ENCODE data around the gene MPDZ.

MPDZ gene

DNA sequence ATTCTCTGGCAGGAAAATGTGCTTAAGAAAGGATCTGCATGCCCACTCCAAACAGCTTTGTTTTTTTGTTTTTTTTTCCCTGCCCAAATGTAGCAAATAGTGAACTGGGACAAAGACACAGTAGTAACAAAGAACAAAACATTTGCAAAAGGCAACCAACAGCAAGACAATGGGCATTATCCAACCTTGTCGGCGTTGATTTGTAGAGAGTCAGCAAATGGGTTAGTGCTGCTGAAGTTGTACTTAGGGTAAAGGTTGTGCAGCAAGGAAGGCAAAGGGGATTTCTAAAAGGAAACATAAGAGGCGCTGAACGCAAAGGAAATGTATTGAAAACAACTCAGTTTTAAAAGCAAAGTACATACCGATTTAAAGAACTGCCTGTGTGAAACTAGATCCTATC is 136.2 kb downstream of the MPDZ start:
- peak overlapping the region; percentile 4 for H3K27ac ChIP-seq (ENCODE audit: insufficient read depth, low read depth, low read length, poor library complexity, severe bottlenecking)
- H3K36me3 ChIP-seq (ENCODE audit: control insufficient read depth, insufficient read depth, low read length) = peaks cover 6% of the 10 kb centered on the region
- H3K4me3 ChIP-seq (ENCODE audit: insufficient read depth, low read depth, low read length) = no peak overlapping the region
- no peaks in the 10 kb centered on the region for H3K9me3 ChIP-seq (ENCODE audit: control insufficient read depth, low read length)
- 53 to 55% methylated on average over 5 of the region's 5 CpGs for WGBS, 2 experiments
- H3K27me3 ChIP-seq (ENCODE audit: control insufficient read depth, insufficient read depth, low read length, poor library complexity, severe bottlenecking) = no peaks in the 10 kb centered on the region
- peaks cover 20% of the 10 kb centered on the region for H3K4me1 ChIP-seq (ENCODE audit: control insufficient read depth, insufficient read depth, low read length)

DNA sequence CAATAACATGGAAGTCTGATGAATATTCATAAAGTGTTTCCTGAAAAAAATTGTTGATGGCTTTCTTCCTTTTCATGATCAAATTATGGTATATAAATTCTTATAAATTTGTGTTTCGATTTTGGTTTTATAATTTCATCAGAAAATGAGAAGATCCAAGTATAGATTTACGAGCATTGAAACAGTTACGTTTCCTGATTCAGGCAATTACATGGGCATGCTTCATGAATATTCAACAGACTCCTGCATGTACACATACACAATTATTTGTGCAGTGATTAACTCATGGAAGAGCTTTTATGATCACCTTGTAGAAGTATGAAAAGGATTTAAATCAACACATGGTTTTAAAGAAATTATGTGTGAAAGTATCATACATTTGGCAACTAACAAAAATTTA is 136.7 kb downstream of the MPDZ start:
- WGBS, 2 experiments = 87 to 93% methylated on average over 3 of the region's 3 CpGs

DNA sequence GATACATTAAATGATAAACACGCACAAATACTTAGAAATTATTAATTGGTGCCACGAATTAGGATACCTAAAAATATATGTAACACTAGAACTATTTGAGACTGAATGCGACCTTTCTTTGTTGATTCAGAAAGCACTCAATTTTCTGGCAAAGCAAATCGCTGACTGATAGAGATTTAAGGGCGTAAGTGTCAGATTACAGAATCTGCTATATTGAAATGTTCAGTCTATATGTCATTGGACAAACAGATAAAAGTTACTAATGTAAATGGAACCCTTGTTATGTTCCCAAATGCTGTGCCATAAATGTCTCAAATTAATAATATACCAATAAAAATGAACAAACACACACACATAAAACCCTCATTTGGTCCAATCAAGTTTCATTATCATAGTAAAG is 137.9 kb downstream of the MPDZ start:
- 88 to 96% methylated on average over 3 to 4 of the region's 5 CpGs for WGBS, 2 experiments
- Histone ChIP-seq H3K27me3 (ENCODE audit: control insufficient read depth, insufficient read depth, low read length, poor library complexity, severe bottlenecking) (no peaks in the 10 kb centered on the region), H3K36me3 (ENCODE audit: control insufficient read depth, insufficient read depth, low read length) (peaks cover 16% of the 10 kb centered on the region), H3K27ac (ENCODE audit: insufficient read depth, low read depth, low read length, poor library complexity, severe bottlenecking) (no peak overlapping the region), H3K4me3 (ENCODE audit: insufficient read depth, low read depth, low read length) (no peak overlapping the region), H3K4me1 (ENCODE audit: control insufficient read depth, insufficient read depth, low read length) (peaks cover 20% of the 10 kb centered on the region), H3K9me3 (ENCODE audit: control insufficient read depth, low read length) (no peaks in the 10 kb centered on the region)

More for the DNA sequence above, 136.7 kb downstream of the MPDZ start:
- Histone ChIP-seq H3K4me1 (ENCODE audit: control insufficient read depth, insufficient read depth, low read length) (peaks cover 20% of the 10 kb centered on the region), H3K9me3 (ENCODE audit: control insufficient read depth, low read length) (no peaks in the 10 kb centered on the region), H3K4me3 (ENCODE audit: insufficient read depth, low read depth, low read length) (no peak overlapping the region), H3K27me3 (ENCODE audit: control insufficient read depth, insufficient read depth, low read length, poor library complexity, severe bottlenecking) (no peaks in the 10 kb centered on the region), H3K36me3 (ENCODE audit: control insufficient read depth, insufficient read depth, low read length) (peaks cover 10% of the 10 kb centered on the region), H3K27ac (ENCODE audit: insufficient read depth, low read depth, low read length, poor library complexity, severe bottlenecking) (peak overlapping the region; percentile 4)

DNA sequence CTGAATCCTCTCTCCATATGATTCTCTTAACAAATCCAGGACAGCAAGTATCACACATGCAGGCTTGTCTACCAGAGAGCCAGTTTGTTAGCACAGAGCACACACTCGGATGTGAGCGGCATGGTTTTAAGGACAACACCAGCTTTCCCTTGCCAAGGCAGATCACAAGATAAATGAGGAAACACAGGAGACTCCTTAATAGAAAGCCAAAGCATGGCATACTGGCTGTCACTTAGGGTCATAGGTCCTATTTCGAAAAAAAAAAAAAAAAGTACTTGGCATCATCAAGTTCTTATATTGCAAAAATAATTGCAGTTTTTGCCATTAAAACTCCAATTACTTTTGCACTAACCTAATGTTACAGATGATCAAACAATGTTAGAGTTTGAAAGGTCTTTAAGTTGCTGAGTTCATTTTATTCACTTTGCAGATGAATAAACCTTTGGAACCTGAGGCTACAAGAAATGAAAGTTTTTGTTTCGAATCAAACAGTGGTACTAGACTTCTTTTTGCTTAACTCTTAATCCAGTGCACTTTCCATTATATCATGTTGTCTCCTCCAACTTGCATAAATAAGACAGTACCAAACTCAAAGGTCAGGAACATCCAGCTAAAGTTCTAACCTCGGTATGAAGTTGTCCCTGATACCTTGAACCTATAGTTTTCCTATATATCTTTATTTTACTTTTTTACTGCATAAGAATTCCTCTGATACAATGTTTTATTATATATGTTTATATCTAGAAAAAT is 138.5 kb downstream of the MPDZ start:
- Histone ChIP-seq H3K9me3 (ENCODE audit: control insufficient read depth, low read length) (no peaks in the 10 kb centered on the region), H3K4me1 (ENCODE audit: control insufficient read depth, insufficient read depth, low read length) (peaks cover 20% of the 10 kb centered on the region), H3K27me3 (ENCODE audit: control insufficient read depth, insufficient read depth, low read length, poor library complexity, severe bottlenecking) (no peaks in the 10 kb centered on the region), H3K27ac (ENCODE audit: insufficient read depth, low read depth, low read length, poor library complexity, severe bottlenecking) (no peak overlapping the region), H3K36me3 (ENCODE audit: control insufficient read depth, insufficient read depth, low read length) (peaks cover 16% of the 10 kb centered on the region), H3K4me3 (ENCODE audit: insufficient read depth, low read depth, low read length) (no peak overlapping the region)
- 91 to 94% methylated on average over 5 of the region's 5 CpGs for WGBS, 2 experiments

DNA sequence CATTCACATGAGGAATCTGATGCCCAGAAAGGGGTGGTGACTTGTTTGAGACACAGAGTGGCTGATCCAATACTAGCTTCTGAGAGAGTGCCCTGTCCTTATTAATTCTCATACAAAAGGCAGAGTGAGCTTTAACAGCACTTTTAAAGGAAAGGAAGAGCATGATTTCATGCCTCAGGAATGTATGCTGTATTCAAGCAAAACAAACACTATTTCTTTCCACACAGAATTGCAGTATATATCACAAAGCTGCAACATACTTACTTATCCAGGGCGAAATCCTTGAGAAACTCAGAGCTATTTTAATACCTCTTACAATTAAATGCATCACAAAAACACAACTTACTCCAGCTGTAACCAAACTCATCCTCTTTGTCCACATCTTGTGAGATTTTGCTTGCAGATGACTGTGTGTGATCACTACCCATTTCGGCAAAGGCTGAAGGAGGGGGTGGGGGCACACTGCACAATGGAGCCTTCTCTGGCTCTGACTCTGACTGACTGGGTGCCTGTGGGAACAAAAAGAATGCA is 139.8 kb downstream of the MPDZ start:
- Histone ChIP-seq H3K4me3 (ENCODE audit: insufficient read depth, low read depth, low read length) (no peak overlapping the region), H3K36me3 (ENCODE audit: control insufficient read depth, insufficient read depth, low read length) (peaks cover 23% of the 10 kb centered on the region), H3K4me1 (ENCODE audit: control insufficient read depth, insufficient read depth, low read length) (peaks cover 20% of the 10 kb centered on the region), H3K27me3 (ENCODE audit: control insufficient read depth, insufficient read depth, low read length, poor library complexity, severe bottlenecking) (no peaks in the 10 kb centered on the region), H3K27ac (ENCODE audit: insufficient read depth, low read depth, low read length, poor library complexity, severe bottlenecking) (peak overlapping the region; percentile 67), H3K9me3 (ENCODE audit: control insufficient read depth, low read length) (no peaks in the 10 kb centered on the region)
- WGBS, 2 experiments = 65 to 72% methylated on average over 2 of the region's 2 CpGs

DNA sequence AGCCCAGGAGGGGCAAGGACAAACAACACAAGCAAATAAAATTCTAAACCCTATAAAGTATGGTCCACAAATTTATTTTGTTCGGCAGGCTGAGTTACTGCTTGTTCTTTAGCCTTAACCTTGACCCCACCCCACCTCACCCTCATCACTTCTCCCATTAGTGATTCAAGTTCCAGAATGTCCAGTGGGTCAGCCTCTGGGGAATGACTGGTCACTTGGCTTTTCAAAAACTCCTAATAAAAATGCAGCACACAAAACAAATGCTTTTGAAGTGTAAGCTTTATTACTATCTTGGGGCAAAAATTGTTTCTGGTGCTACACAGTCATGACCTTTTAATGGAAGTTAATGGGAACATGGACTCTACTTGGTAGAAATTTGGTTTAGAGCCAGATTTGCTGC is 142.1 kb downstream of the MPDZ start:
- Histone ChIP-seq H3K4me1 (ENCODE audit: control insufficient read depth, insufficient read depth, low read length) (peaks cover 8% of the 10 kb centered on the region), H3K9me3 (ENCODE audit: control insufficient read depth, low read length) (no peaks in the 10 kb centered on the region), H3K4me3 (ENCODE audit: insufficient read depth, low read depth, low read length) (no peak overlapping the region), H3K36me3 (ENCODE audit: control insufficient read depth, insufficient read depth, low read length) (peaks cover 28% of the 10 kb centered on the region), H3K27me3 (ENCODE audit: control insufficient read depth, insufficient read depth, low read length, poor library complexity, severe bottlenecking) (no peaks in the 10 kb centered on the region), H3K27ac (ENCODE audit: insufficient read depth, low read depth, low read length, poor library complexity, severe bottlenecking) (no peak overlapping the region)
- 90 to 96% methylated on average over 1 of the region's 1 CpG for WGBS, 2 experiments

DNA sequence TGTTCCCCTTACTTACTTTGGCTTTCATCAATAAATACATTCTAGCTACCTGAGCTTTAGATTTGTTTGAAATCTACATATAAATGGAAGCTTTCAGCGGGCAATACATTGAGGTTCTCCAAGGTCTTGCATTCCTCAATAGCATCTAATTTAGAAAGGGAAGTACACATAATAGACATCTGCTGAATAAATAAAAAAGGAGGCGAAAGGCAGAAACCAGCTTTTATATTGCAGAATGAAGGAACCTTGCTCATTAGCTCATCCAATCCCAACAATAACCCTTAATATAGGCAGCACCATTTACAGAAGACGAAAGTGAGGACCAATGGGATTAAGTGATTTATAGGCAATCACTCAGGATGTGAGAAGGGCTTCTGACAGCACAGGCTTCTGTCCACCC is 147.5 kb downstream of the MPDZ start:
- 85 to 100% methylated on average over 1 to 3 of the region's 3 CpGs for WGBS, 2 experiments
- Histone ChIP-seq H3K9me3 (ENCODE audit: control insufficient read depth, low read length) (no peaks in the 10 kb centered on the region), H3K27me3 (ENCODE audit: control insufficient read depth, insufficient read depth, low read length, poor library complexity, severe bottlenecking) (no peaks in the 10 kb centered on the region), H3K4me3 (ENCODE audit: insufficient read depth, low read depth, low read length) (no peak overlapping the region), H3K27ac (ENCODE audit: insufficient read depth, low read depth, low read length, poor library complexity, severe bottlenecking) (no peak overlapping the region), H3K4me1 (ENCODE audit: control insufficient read depth, insufficient read depth, low read length) (no peaks in the 10 kb centered on the region), H3K36me3 (ENCODE audit: control insufficient read depth, insufficient read depth, low read length) (peaks cover 25% of the 10 kb centered on the region)

DNA sequence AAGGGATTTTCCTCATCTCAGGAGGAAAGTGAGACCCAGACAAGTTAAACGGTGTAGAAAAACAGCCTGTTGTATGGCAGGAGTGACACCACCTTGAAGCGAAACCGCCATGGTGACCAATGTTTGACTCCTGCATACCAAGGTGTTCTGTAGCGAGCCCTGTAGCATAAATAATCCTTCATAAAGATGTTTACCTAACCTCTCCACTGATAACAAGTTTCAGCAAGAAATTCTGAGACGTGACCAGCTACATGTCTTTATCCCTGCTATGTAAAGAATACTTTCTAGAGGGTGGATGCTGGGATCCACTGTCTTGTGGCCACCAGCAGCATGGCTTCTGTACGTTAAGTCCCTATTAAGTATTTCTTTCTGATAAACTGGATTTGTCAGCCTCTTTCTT is 148.1 kb downstream of the MPDZ start:
- no peaks in the 10 kb centered on the region for H3K4me1 ChIP-seq (ENCODE audit: control insufficient read depth, insufficient read depth, low read length)
- H3K27ac ChIP-seq (ENCODE audit: insufficient read depth, low read depth, low read length, poor library complexity, severe bottlenecking) = no peak overlapping the region
- WGBS, 2 experiments = 94 to 95% methylated on average over 6 of the region's 6 CpGs
- no peak overlapping the region for H3K4me3 ChIP-seq (ENCODE audit: insufficient read depth, low read depth, low read length)
- no peaks in the 10 kb centered on the region for H3K27me3 ChIP-seq (ENCODE audit: control insufficient read depth, insufficient read depth, low read length, poor library complexity, severe bottlenecking)
- H3K9me3 ChIP-seq (ENCODE audit: control insufficient read depth, low read length) = no peaks in the 10 kb centered on the region
- H3K36me3 ChIP-seq (ENCODE audit: control insufficient read depth, insufficient read depth, low read length) = peaks cover 24% of the 10 kb centered on the region

DNA sequence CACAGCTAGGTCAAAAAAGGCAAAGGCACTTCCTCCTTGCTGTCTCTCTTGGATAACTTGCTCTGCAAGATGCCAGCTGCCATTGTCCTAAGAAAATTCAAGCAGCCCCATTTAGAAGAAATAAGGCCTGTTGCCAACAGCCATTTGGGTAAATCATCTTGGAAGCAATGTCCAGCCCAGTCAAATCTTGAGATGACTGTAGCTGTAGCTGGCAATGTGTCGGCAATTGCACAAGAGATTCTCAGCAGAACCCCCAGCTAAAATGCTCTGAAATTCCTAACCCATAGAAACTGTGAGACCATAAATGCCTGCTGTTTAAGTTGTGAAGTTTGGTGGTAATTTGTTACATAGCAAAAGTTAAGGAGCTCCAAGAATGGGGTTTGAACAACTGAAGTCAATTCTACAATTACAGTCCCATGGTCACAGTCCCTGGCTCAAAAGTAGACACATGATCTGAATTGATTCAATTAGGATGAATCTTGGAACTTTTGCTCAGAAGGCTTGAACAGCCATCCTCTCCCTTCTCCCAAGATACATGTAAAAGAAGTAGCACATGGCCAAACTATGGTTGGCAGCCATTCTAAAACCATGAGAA is 151.1 kb downstream of the MPDZ start:
- peaks cover 32% of the 10 kb centered on the region for H3K36me3 ChIP-seq (ENCODE audit: control insufficient read depth, insufficient read depth, low read length)
- WGBS, 2 experiments = 100% methylated on average over 1 of the region's 1 CpG

DNA sequence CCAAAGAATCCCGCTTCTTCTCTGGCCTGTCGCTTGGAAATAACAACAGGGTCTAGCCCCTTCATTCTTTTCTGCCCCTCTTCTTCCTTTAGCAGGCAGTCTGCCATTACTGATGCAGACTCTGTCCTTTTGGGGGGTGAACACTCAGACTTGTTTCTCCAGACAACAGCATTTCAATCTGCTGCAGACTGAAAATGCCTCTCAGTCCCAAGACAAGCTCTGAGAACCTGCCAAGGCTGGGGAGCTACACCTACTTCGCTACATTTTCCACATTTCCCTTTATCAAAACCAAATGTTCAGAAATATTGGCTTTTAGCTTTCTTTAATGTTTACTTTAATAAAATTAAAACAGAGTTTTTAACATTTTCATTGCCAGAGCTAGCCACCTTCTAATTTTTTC is 152.4 kb downstream of the MPDZ start:
- Histone ChIP-seq H3K27me3 (ENCODE audit: control insufficient read depth, insufficient read depth, low read length, poor library complexity, severe bottlenecking) (no peaks in the 10 kb centered on the region), H3K4me1 (ENCODE audit: control insufficient read depth, insufficient read depth, low read length) (no peaks in the 10 kb centered on the region), H3K36me3 (ENCODE audit: control insufficient read depth, insufficient read depth, low read length) (peaks cover 36% of the 10 kb centered on the region), H3K4me3 (ENCODE audit: insufficient read depth, low read depth, low read length) (no peak overlapping the region), H3K27ac (ENCODE audit: insufficient read depth, low read depth, low read length, poor library complexity, severe bottlenecking) (no peak overlapping the region), H3K9me3 (ENCODE audit: control insufficient read depth, low read length) (no peaks in the 10 kb centered on the region)
- WGBS, 2 experiments = 98 to 99% methylated on average over 3 of the region's 3 CpGs

More for the DNA sequence above, 151.1 kb downstream of the MPDZ start:
- Histone ChIP-seq H3K9me3 (ENCODE audit: control insufficient read depth, low read length) (no peaks in the 10 kb centered on the region), H3K27me3 (ENCODE audit: control insufficient read depth, insufficient read depth, low read length, poor library complexity, severe bottlenecking) (no peaks in the 10 kb centered on the region), H3K4me3 (ENCODE audit: insufficient read depth, low read depth, low read length) (no peak overlapping the region), H3K4me1 (ENCODE audit: control insufficient read depth, insufficient read depth, low read length) (no peaks in the 10 kb centered on the region), H3K27ac (ENCODE audit: insufficient read depth, low read depth, low read length, poor library complexity, severe bottlenecking) (no peak overlapping the region)

All from ectodermal cell (in vitro differentiated cells).